Activated T-cell treated with anti-CD3 and anti-CD28 coated beads for 24 hours (primary cell): ENCODE data around the gene FAM83C.

ENCODE experiments used
- DNase-seq: peaks from one replicate; pipeline ENCODE4 v3.0.0-alpha.2; 2020; ENCODE audit warnings: low read depth

Gene FAM83C

DNA sequence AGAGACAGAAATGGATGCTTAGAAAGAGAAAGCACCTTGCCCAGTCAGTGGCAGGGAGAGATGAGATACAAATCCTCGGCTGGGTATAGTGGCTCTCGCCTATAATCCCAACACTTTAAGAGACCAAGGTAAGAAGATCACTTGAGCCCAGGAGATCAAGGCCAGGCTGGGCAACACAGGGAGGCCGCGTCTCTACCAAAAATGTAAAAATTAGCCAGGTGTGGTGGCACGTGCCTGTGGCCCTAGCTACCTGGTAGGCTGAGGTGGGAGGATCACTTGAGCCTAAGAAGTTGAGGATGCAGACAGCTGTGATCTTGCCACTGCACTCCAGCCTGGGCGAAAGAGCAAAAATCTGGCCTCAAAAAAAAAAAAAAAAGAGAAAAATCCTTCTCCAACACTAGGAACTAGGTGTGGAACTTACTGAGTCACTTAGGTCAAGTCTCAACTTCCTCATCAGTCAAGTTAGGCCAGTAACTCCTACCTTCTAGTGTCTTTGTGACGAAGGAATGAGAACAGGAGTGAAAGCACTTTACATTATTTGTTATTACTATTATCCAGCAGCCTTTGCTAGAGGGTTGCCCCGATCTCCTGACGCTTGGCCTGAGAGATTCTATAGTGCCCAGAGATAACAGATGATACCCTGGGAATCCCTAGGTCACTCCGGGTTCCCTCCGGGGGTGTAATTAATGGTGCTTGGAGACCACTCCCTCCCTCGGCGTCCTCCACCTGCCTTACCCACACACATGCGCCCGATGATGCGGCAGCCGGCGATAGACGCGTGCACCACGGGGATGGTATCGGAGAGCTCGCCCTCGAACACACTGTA lies 8.6 kb downstream of the FAM83C start:
- DNase-seq = no peak

DNA sequence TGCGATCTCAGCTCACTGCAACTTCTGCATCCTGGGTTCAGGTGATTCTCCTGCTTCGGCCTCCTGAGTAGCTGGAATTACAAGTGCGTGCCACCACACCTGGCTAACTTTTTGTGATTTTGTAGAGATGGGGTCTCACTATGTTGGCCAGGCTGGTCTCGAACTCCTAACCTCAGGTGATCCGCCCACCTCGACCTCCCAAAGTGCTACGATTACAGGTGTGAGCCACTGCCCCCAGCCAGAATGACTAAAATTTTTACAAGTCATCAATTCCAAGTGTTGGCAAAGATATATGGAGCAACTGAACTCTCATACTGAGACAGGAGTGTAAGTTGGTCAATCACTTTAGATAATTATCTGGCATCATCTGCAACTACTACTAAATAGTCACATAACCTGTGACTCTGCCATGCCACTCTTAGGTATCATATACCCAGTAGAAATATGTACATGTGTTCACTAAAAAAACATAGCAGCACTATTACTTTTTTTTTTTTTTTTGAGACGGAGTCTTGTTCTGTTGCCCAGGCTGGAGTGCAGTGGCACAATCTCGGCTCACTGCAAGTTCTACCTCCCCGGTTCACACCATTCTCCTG lies 10.6 kb downstream of the FAM83C start:
- no peak for DNase-seq

DNA sequence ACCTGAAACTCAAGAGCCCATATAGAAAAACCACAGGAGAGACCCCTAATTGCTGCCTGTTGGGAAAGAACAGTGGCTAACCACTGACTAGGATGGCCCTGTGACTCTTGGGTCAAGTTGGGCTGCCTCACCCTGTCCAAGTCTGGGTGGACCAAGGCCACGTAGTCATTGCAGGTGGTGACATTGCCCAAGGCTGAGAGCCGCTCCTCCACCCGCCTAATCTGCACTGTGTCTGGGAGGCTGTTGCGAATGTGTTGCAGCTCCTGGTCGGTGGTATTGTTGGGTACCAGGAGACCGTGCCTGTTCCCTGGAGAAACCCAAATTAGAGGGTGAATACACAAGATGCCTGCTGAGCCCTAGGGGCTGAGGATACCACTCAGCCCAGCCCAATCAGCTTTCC lies 11.7 kb downstream of the FAM83C start:
- DNase-seq = no peak

DNA sequence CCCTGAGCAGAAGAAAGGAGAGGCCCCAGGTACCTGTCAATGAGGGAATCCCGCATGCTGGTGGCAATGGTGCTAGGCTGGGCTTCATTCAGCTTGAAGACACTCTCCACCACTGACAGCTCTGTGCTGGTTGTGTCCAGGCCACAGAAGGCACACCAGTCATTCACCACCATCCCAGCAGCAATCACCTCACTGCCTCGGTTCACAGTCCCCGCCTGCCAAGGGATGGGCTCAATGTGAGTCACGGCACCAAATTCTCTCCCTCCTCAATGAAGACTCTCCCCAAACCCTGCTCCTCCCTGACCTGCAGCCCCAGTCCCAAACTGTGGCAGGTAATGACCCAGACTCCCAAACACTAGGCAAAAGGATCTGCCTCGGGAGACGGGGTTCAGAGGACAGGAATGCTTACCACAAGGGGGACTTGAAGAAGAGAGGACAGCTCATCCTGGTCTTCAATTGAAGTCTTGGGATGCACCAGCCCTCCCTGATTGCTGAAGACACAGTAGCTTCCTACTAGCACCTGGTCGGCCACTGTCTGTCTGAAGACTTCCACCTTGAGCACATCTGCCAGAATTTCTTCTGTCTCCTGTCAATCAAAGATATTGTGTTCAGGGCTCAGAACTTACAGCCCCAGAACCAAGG lies 12.6 kb downstream of the FAM83C start:
- DNase-seq = no peak

DNA sequence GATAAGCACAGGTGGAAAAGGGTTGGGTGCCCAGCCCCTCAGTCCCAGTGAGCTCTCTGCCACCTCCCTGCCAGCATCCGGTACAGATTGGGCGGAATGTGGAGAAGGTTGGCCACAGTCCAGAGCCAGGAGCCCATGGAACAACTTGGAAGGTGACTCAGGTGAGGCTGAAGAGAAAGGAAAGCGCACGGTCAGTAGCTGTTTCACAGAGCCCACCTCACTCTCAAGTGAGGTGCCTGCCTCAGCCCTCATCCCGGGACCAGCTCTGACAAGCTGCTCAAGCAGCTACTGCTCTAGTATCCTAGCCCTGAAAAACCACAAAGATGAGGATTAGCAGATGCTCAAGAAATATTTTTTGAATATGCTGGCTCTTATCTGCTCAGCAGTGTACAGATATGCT lies 13.2 kb downstream of the FAM83C start:
- no peak for DNase-seq

DNA sequence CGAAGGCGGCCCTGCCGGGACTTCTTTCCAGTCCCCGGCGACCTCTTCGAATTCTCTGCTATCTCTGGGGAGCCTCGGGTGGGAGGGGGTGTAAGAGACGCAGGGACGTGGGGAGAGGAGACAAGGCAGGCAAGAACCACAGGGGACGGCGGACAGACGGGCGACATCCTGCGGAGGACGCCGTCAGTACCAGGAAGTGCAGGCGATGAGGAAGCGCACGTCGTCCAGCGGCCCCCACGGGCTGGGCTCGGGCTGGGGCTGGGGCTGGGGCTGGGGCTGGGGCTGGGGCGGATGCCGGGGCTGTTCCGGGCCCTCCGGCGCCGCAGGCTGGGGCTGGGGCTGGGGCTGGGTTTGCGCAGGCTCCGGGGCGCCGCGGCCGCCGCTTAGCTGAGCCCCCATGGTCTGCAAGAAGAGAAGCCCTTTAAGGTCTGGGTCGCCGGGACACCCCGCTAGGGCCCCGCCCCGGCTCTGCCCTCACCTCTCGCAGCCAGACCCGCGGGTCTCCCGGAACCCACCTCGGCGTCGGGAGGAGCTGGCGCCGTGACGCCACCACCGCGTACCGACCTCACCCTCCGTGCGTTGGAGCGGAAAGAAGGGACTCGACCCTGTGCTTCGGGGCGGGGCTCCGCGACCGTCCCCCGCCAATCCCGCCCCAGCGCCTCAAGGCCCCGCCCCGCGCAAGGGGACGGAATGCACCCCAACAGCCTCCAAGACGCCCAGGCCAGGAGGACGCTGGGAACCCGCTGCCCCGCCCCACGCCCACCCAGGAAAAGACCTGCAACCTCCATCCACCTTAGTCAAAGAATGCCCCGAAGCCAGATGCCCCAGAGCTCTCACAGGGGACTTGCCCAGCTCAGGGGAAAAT lies 14.5 kb downstream of the FAM83C start, which contains the start of gene MMP24OS:
MMP24OS (minus strand) TSS at position 592 of the 865 bp plus-strand sequence; CDS start at position 399, 193 bp downstream.
- peak; percentile 86 for DNase-seq

DNA sequence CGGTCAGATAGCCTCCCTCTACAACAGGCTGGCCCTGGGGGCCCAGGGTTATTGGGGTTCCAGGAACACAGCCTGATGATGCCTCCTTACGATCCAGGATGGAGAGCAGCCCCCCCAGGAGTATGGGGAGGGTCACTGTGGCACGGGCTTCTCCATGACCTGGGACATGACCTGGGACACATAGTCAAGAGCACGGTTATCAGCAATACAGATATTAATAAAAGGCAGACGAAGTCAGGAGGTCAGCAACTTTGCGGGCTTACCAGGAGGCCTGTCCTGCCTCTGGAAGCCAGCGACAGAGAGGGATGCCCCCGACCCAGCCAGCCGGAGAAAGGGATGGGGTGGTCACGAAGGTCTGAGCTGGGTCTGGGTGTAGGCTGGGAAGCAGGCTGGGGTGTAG lies 15.1 kb downstream of the FAM83C start:
- DNase-seq = no peak

DNA sequence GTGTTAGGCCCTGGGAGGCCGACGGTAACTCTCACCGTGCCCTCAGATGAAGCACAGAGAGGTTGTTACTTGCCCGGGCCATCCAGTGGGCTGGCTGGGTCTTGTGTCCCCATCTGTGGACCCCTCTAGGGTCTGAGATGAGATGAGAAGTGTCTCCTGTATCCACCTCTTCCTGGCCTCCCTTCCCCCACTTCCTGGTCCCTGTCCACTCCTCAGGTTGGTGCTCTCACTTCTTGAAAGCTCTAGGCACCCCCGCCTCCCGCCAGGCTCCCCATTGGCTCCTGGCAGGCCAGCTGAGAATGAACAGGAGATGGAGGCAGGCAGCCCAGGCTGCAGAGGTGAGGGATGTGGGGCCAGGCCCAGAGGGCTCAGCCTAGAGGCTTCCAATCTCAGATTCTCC lies 15.8 kb downstream of the FAM83C start:
- DNase-seq = no peak

DNA sequence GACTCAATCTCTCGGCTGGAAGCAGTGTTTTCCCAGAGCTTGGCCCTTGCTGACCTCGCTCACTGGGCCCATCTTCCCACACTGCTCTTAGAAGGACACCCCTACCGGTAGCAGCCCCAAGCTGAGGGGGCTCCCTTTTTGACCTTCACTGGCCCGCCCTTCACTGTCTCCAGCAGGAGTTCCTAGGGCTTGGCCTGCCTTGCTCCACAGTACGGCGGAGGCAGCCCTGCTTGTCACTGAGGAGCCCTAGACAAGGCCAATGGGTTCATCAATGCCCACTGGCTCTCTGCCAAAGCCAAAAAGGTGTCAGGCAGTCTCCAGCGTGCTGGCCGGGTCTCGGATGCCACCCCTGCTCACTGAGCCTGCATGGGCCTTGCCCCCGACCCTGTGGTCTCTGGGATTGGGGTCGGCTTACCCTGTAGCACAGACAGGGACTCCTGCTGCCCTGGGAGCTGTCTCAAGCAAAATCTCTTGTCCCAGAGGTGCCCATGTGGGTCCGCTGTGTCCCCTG lies 16.4 kb downstream of the FAM83C start:
- DNase-seq = no peak

DNA sequence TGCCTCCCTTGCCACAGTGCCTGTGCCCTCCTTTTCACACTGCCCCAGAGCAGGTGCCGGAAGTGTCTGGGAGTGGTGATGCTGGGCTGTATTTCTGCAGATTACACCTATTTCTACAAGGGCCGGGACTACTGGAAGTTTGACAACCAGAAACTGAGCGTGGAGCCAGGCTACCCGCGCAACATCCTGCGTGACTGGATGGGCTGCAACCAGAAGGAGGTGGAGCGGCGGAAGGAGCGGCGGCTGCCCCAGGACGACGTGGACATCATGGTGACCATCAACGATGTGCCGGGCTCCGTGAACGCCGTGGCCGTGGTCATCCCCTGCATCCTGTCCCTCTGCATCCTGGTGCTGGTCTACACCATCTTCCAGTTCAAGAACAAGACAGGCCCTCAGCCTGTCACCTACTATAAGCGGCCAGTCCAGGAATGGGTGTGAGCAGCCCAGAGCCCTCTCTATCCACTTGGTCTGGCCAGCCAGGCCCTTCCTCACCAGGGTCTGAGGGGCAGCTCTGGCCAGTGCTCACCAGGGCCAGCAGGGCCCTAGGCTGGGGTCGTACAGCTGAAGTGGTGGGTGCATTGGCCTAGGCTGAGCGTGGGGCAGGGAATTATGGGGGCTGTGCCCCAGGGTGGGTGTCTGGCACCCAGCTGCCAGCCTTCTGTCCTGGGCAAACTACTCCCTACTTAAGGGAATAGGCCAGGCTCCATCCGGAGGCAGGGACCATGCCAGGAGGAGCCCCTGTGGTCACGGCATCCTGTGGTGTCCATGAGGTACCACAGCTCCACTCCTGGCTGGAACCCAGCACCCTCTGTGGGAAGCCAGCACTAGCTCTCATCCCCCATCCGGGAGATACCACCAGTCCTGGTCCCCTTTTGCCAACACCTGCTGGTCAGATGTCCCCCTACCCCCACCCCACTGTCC lies 17.8 kb downstream of the FAM83C start:
- DNase-seq = no peak

DNA sequence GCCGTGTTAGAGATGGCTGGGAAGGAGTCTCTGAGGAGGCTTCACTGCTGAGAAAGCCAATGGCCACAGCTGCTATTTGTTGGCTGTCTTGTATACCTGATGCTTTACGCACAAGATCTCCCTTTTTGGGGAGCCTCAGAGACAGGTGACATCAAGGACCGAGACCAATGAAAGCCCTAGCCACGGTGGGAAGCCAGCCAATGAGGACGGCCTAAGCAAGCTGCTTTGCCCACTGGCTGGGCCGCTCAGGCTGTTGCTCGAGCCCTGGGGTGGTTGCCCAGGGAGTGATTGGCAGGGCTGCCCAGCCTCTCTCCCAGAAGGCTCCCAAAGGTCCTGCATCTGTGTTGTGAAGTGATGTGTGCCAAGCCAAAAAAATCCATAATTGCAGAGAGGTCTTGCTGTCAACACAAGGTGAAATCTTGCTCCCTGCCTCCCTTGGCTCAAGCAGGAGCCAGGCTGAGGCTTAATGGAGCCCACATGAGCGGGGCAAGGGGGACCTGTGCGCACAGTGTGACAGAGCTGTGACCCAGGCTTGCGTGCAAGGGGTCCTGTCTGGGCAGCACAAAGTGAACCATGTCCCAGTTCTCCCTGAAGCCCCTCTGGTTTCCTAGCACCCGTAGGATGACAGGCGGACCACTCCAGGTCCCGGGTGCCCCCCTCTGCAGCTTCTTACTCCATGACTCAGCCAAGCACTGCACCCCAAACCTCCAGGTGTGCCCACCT lies 18.6 kb downstream of the FAM83C start:
- no peak for DNase-seq

DNA sequence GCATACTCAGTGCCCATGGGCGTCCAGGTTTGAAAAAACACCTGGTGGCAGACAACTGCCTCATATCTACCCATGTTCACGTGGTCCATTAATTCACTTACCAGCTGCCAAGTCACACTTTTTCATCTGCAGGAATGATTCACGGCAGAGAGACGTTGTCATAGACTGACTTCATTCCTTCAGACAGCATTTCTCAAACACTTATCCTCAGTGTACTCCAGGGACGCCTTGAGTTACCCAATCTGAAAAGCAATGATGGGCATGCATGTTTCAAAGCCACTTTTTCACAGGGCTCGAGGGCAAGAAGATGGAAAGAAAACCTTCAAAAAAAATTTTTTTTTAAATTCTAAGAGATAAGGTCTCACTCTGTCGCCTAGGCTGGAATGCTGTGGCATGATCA lies 20.3 kb downstream of the FAM83C start:
- DNase-seq = no peak

DNA sequence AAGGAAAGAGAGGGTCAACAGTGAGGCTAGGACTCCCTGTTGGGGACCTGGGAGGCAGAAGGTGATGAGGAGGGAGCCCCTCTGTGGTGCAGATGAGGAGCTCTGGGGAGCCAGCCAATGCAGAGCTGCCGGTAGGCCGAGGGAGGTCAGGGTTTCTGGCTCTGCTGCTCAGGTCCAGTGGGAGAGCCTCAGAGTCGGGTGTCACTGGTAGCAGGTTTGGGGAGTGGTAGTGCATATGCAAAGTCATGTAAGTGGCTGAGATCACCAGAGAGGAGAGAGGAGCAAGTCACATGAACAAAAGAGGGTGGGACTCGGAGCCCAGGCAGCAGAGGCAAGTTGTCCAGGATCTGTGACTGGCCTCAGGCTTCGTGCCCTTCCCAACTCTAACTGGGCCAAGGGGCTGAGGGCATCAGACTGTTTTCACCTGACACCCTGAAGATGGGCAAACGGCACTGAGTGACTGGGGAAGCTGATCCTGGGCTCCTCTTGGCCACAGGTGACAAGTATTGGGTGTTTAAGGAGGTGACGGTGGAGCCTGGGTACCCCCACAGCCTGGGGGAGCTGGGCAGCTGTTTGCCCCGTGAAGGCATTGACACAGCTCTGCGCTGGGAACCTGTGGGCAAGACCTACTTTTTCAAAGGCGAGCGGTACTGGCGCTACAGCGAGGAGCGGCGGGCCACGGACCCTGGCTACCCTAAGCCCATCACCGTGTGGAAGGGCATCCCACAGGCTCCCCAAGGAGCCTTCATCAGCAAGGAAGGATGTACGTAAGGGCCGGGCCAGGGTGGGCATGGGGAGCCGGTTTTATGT lies 20.9 kb downstream of the FAM83C start:
- no peak for DNase-seq

DNA sequence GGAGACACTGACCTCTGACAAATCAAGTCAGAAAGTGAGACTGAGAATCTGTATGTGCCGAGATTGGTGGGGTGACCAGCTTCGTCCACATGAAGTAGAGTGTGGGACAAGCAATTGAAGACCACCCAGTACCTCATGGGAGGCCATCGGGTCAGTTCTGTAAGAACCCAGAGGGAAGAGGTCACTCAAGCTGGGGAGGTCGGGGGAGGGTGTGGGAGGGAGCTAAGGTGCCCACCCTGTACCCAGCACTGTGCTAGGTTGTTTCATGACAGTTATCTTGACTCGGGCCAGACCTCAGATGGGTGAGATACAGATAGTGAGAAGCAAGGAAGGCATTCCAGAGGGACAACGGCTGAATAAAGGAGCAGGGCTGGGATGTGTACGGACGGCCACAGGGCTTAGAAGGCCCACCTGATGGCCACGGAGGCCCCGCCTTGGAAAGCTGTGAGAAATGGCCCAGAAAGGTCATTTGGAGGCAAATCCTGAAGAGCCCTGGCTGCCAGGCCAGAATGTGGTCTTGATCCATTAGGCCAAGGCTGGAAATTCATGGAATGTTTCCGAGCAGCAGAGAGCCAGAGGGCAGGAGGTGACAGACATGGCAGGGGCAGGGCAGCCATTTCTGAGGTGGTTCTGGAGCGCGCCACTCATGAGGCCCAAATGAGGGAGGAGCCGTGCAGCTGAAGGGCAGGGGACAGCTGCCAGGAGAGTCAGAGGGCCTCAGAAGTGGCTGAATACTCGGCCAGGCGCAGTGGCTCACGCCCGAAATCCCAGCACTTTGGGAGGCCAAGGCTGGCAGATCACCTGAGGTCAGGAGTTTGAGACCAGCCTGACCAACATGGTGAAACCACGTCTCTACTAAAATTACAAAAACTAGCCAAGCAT lies 22.0 kb downstream of the FAM83C start:
- DNase-seq = no peak

DNA sequence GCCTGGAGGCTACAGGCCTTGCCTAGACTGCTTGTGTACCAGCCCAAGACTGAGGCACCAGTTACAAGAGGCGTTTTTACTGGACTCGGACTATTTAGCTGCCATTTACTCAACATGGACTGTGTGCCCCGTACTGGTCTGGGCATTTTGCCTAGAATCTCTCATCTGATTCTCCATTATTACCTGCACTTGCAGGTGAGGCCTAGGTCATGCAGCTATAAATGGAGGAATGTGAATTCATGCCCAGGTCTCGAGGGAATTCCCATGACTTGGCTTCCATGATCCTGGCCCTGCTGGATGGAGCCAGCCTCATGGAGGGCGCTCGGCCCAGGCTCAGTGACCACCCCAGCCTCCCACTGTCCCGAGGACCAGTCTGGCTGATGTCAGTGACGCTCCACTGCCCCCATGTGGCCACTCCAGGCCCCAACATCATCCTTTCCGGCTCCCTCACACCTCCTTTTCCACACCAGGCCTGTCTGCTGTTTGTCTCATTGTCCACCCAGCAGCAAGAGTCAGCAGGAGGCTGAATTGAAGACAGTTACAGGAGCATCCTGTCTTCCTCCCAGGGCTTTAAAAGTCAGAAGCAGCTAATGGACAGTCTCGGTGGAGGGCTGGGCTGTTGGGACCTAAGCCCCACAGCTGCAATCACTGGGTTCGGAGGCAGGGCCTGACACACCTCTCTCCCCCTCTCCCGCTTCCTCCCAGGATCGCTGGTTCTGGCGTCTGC lies 23.0 kb downstream of the FAM83C start:
- DNase-seq = no peak

DNA sequence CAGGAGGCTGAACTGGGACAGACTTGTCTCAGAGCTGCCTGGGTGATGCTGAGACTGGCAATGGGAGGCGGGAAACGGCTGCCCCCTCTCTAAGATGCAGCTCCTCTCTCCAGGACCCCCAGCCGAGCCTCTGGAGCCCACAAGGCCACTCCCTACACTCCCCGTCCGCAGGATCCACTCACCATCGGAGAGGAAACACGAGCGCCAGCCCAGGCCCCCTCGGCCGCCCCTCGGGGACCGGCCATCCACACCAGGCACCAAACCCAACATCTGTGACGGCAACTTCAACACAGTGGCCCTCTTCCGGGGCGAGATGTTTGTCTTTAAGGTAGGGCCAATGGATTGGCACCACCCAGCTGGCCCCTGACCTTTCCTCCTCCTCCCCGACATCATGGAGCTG lies 25.1 kb downstream of the FAM83C start:
- no peak for DNase-seq

DNA sequence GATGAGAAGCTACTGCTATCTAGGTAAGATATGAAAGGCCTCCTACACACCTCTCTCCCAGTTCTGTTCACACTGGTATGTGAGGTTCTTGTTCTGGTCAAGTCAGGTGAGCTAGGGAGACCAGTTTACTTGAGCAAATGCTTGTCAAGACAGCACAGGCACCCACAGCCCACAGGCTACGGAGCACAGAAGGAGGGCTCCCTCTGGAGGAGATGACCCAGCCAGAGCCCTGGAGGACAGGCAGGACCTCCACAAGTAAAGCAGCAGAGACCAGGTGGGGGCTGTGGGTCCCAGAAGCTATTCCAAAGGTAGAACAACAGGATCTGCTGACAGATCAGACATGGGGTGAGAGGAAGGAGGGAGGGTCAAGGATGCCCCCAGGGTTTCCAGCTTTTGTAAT lies 27.5 kb downstream of the FAM83C start:
- DNase-seq = no peak
